Activated T-cell treated with anti-CD3 and anti-CD28 coated beads, Interleukin-2, amount 50 U/mL, for 24 hours (primary cell): Measurements from ENCODE around the gene ECD.
"Not testable (repeated sequence)": the region's sequence is repeated elsewhere in the genome, so short reads cannot be mapped to it uniquely, and the experiment has no call there.

ENCODE experiments used
- DNase-seq: peaks from one replicate; pipeline ENCODE4 v3.0.0-alpha.2; 2020
- H3K27ac Mint-ChIP-seq: 2 replicates; pipeline ENCODE4 v1.8.0; 2020; ENCODE audit warnings: mild to moderate bottlenecking, mixed read lengths
- H3K27me3 Mint-ChIP-seq: 2 replicates; pipeline ENCODE4 v1.8.0; 2020; ENCODE audit warnings: mixed read lengths
- H3K36me3 Mint-ChIP-seq: 2 replicates; pipeline ENCODE4 v1.8.0; 2020; ENCODE audit warnings: low read depth, mixed read lengths
- H3K4me1 Mint-ChIP-seq: 2 replicates; pipeline ENCODE4 v1.8.0; 2020; ENCODE audit warnings: low read depth, mixed read lengths
- H3K4me3 Mint-ChIP-seq: 2 replicates; pipeline ENCODE4 v1.8.0; 2020; ENCODE audit warnings: mild to moderate bottlenecking, moderate library complexity, mixed read lengths
- H3K9me3 Mint-ChIP-seq: 2 replicates; pipeline ENCODE4 v1.8.0; 2020; ENCODE audit warnings: mixed read lengths

Gene ECD

DNA sequence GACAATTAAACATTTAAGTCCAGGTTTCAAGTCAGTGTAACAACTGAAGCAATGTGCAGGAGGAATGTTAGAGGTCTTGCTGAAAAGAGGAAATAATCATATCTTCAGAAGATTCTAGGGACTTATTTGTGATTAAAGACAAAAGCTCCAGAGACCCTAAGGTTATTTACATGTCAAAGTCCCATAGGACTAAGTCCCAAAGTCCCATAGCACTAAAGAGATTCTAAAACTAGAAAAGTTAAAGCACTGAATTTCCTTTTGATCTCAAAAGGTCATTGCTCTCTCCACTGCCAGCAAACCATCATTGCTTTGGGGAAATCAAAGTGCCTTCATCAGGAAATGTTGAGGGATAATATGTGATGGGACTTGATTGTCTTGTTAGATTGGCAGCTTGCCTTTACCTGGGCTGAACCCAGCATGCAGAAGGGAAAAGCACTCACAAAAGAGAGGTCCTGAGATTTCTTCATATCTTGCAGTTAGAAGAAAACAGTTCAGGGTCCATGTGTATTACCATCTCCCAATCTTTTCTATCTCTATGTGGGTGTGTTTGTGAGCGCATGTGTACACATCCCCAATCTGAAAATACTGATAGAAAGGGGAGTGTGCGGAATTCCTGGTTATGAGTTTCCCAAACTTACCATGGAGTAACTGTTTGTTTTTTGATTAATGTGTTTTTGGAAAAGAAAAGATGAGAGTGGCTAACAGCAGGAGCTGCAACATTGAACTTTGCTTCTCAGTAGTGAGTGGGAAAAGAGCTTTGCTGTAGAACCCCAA is 35.7 kb downstream of the ECD start:
- Mint-ChIP-seq H3K27ac (peak overlapping the region; percentile 71), H3K36me3 (peaks cover 84% of the 10 kb centered on the region)

DNA sequence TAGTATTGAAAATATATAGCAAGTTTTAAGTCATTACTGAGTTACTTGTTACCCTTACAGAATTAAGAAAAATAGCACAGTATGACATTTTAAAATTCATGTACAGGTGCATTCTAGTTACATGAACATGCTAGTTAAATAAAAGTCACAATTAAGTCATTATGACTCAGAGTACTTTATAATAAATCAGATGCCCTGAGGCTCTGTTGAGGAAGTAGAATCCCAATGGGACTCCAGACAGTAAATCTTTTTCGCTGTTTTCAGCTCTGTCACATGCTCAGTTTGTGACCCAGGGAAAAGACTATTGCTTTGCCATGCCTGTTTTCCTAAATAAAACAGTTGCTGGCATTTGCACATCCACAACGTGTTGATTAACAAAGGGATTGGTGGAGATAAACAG is 36.5 kb downstream of the ECD start:
- H3K4me1 Mint-ChIP-seq, result peaks cover 1% of the 10 kb centered on the region
- H3K36me3 Mint-ChIP-seq, result peaks cover 87% of the 10 kb centered on the region
- no peak for DNase-seq
- no peaks in the 10 kb centered on the region for H3K9me3 Mint-ChIP-seq
- H3K27me3 Mint-ChIP-seq, result no peaks in the 10 kb centered on the region
- H3K27ac Mint-ChIP-seq, result no peak overlapping the region
- no peak overlapping the region for H3K4me3 Mint-ChIP-seq

More for the DNA sequence above, 35.7 kb downstream of the ECD start:
- no peak for DNase-seq
- H3K27me3 Mint-ChIP-seq, result no peaks in the 10 kb centered on the region
- peaks cover 1% of the 10 kb centered on the region for H3K4me1 Mint-ChIP-seq
- H3K9me3 Mint-ChIP-seq, result no peaks in the 10 kb centered on the region
- no peak overlapping the region for H3K4me3 Mint-ChIP-seq

DNA sequence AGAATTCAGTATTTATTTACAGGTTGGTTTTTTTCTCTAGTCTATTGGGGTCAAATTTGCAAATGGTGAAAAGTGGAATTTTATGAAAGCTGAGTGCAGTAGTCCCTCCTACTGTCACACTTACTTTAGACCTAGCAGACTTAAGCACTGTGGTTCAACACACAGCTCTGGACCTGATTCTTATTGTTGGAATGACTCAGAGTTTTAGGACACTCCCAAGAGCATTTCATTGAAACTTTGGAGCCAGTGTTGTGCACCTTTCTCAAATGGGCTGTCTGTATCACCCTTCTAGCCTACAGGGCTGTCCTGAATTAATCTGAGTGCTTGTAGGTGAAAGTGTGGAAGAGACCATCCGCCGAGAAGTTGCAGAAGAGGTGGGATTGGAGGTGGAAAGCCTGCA is 41.5 kb downstream of the ECD start:
- no peak for DNase-seq
- Mint-ChIP-seq H3K9me3 (no peaks in the 10 kb centered on the region), H3K27ac (no peak overlapping the region), H3K4me3 (no peak overlapping the region), H3K4me1 (no peaks in the 10 kb centered on the region), H3K36me3 (peaks cover 74% of the 10 kb centered on the region), H3K27me3 (no peaks in the 10 kb centered on the region)

DNA sequence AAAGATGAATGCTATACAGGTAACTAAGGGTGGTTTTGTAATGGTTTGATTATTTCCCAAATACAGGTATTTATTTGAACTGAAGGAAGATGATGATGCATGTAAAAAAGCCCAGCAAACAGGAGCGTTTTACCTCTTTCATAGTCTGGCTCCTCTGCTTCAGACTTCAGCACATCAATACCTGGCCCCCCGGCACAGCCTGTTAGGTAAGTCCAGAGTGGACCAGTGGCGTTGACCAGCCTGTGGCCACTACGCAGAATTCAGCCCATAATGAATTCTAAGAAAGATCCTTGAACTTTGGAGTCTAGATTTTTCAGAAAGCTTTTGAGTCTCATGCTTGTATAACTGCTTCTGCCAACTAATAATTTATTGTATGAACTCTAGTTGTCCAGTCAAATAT is 47.9 kb downstream of the ECD start:
- H3K27me3 Mint-ChIP-seq, result no peaks in the 10 kb centered on the region
- peaks cover 52% of the 10 kb centered on the region for H3K36me3 Mint-ChIP-seq

DNA sequence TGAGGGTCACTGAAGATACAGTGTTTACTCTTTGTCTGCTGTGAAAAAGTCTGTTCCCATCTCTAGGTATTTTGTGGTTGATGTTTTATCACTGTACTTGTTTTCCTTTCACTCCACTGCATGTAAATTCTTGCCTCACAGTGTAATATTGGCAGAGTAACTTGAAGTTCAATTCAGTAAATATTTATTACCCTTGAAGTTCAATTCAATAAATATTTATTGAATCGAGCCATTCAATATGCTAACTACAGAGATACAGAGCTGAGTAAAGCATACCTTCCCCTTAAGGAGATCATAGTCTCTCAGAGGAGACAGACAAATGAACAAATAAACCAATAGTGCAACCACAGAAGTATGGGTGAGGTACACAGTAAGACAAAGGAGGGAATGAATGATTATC is 48.4 kb downstream of the ECD start:
- Mint-ChIP-seq H3K9me3 (no peaks in the 10 kb centered on the region), H3K27me3 (no peaks in the 10 kb centered on the region), H3K27ac (no peak overlapping the region), H3K4me3 (no peak overlapping the region), H3K36me3 (peaks cover 52% of the 10 kb centered on the region), H3K4me1 (peaks cover 14% of the 10 kb centered on the region)
- DNase-seq, result no peak

More for the DNA sequence above, 47.9 kb downstream of the ECD start:
- Mint-ChIP-seq H3K9me3 (no peaks in the 10 kb centered on the region), H3K4me3 (no peak overlapping the region), H3K27ac (no peak overlapping the region), H3K4me1 (peaks cover 14% of the 10 kb centered on the region)
- no peak for DNase-seq

DNA sequence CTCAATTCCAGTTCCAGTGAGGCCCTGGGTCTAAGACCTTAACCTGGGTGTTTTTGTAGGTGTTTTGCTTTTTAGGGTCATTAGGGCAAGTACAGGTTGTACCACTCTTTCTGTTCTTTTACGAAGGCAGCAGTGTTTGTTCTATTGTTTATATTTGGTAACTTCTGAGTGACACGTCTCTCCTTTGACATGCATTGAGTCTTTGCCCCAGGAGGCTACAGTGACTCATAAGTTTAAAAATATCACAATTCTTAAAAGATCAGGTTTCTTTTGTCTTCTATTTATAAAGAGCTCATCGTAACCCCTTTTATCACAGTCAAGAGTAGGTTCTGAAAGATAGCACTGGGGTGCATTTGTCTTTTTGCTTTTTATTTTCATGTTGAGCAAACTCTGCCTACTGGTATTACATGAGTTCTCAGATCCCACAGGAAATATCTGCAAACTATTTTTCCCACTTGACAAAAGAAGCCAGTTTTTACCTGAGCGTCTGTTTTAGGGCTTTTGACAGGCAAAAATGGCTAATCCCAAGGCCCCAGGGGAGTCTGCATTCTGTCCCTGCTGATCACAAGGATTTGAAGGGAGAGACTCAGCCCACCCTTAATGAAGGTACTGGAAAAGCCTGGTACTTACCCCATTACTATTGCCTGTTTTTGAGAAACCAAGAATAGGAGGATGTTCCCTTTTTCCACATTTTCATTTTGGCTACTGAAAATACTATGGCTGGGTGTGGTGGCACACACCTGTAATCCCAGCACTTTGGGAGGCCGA is 49.6 kb downstream of the ECD start:
- H3K9me3 Mint-ChIP-seq, result no peaks in the 10 kb centered on the region
- no peaks in the 10 kb centered on the region for H3K27me3 Mint-ChIP-seq
- no peak for DNase-seq
- peak overlapping the region; percentile 11 for H3K27ac Mint-ChIP-seq
- H3K4me1 Mint-ChIP-seq, result peaks cover 14% of the 10 kb centered on the region
- H3K36me3 Mint-ChIP-seq, result peaks cover 42% of the 10 kb centered on the region
- no peak overlapping the region for H3K4me3 Mint-ChIP-seq

DNA sequence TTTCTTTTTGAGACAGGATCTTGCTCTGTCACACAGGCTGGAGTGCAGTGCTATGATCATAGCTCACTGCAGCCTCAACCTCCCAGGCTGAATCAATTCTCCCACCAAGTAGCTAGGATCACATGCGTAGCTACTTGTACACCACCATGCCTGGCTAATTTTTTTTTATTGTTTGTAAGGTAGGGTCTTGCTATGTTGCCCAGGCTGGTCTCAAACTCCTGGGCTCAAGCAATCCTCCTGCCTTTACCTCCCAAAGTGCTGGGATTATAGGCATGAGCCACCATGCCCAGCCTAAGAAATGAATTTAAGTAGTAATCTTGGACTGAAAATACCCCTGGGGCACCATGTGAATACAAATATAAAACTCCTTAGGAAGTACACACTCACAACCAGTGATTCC is 51.8 kb downstream of the ECD start:
- H3K27ac Mint-ChIP-seq, result no peak overlapping the region
- no peak for DNase-seq
- no peaks in the 10 kb centered on the region for H3K27me3 Mint-ChIP-seq
- H3K36me3 Mint-ChIP-seq, result peaks cover 36% of the 10 kb centered on the region
- H3K9me3 Mint-ChIP-seq, result no peaks in the 10 kb centered on the region
- H3K4me1 Mint-ChIP-seq, result peaks cover 17% of the 10 kb centered on the region
- no peak overlapping the region for H3K4me3 Mint-ChIP-seq

DNA sequence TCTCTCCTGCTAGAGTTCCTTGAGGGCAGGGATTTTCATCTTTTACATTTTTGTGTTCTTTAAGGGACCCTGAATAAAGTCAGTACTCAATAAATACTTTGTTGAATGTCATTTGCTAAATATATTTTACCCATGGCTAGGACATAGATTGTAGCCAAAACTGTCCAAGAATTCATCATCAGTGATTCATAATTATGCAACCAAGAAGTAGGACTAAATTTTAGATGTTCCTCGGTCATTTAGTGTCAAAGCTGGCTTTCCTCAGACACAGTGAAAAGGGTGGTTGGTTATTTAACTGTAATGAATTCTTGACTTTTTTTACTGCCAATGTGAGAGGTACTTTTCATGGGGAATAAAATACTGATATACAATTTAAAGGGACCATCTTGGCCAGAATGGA is 54.3 kb downstream of the ECD start:
- Mint-ChIP-seq H3K36me3 (peaks cover 45% of the 10 kb centered on the region), H3K27ac (no peak overlapping the region), H3K27me3 (no peaks in the 10 kb centered on the region), H3K4me1 (peaks cover 22% of the 10 kb centered on the region), H3K9me3 (peaks cover 8% of the 10 kb centered on the region), H3K4me3 (no peak overlapping the region)
- DNase-seq, result no peak

DNA sequence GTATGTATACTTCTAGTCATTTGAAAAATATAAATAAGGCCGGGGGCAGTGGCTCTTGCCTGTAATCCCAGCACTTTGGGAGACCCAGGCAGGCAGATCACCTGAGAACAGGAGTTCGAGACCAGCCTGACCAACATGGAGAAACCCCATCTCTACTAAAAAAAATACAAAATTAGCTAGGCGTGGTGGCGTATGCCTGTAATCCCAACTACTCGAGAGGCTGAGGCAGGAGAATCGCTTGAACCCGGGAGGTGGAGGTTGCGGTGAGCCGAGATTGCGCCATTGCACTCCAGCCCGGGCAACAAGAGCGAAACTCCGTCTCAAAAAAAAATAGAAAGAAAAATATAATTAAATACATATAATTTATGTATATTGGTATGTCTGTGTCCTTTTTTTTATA is 55.8 kb downstream of the ECD start:
- not testable (repeated sequence) for H3K9me3 Mint-ChIP-seq, H3K4me3 Mint-ChIP-seq, DNase-seq, H3K27me3 Mint-ChIP-seq
- peaks cover 48% of the 10 kb centered on the region for H3K36me3 Mint-ChIP-seq
- H3K27ac Mint-ChIP-seq, result peak overlapping the region; percentile 91
- H3K4me1 Mint-ChIP-seq, result peaks cover 15% of the 10 kb centered on the region

DNA sequence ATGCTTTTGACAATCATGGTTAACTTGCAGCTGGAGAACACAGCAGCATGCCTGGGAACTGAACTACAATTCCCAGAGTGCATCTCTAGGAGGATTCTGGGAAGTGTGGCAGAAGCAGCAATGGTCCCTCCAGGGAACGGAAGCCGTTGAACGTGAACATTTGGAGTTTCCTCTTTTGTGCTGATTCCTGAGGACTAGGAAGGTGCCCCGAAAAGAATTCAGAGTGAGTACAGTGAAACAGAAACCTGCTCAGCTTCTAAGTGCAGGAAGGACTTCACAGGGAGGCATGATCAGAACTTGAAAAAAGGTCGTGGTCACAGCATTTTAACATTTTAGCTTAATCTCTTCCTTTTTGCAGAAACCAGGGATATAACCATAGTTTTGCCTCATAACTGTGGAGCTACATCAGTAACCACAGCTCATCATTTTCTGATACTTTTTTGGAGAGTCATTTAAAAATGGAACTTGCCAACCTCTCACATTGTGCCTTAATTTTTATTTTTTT is 57.4 kb downstream of the ECD start, which contains the start of gene NUDT13:
Gene NUDT13 (plus strand): TSS at position 111 of the 505 bp plus-strand sequence. CDS start 3,911 bp downstream, outside the sequence.
- Mint-ChIP-seq H3K9me3 (peaks cover 8% of the 10 kb centered on the region), H3K27ac (peak within 1 kb of the TSS; percentile 91), H3K4me1 (peaks cover 15% of the 10 kb centered on the region), H3K27me3 (no peaks in the 10 kb centered on the region), H3K36me3 (peaks cover 54% of the 10 kb centered on the region), H3K4me3 (peak within 1 kb of the TSS; percentile 78)
- DNase-seq, result peak; percentile 42

DNA sequence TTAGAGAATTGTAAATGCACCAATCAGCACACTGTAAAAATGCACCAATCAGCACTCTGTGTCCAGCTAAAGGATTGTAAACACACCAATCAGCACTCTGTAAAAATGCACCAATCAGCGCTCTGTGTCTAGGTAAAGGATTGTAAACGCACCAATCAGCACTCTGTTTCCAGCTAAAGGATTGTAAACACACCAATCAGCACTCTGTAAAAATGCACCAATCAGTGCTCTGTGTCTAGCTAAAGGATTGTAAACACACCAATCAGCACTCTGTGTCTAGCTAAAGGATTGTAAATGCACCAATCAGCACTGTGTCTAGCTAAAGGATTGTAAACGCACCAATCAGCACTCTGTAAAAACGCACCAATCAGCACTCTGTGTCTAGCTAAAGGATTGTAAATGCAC is 58.6 kb downstream of the ECD start:
- H3K27ac Mint-ChIP-seq, H3K9me3 Mint-ChIP-seq, H3K27me3 Mint-ChIP-seq, DNase-seq, H3K4me3 Mint-ChIP-seq: not testable (repeated sequence)
- peaks cover 50% of the 10 kb centered on the region for H3K36me3 Mint-ChIP-seq
- peaks cover 15% of the 10 kb centered on the region for H3K4me1 Mint-ChIP-seq

DNA sequence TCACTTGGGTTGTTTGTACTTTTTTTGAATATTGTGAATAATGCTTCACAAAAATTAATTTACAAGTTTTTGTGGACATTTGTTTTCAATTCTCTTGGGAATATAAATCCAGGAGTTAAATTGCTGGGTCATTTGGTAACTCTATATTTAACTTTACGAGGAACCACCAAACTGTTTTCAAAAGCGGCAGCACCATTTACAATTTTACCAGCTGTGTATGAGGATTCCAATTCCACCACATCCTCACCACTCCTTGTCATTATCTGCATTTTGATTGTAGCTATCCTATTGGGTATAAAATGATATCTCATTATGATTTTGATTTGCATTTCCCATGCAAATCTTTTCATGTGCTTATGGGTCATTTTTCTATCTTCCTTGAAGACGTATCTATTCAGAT is 61.5 kb downstream of the ECD start:
- no peak overlapping the region for H3K27ac Mint-ChIP-seq
- DNase-seq, result no peak
- peaks cover 53% of the 10 kb centered on the region for H3K36me3 Mint-ChIP-seq
- peaks cover 8% of the 10 kb centered on the region for H3K9me3 Mint-ChIP-seq
- H3K27me3 Mint-ChIP-seq, result no peaks in the 10 kb centered on the region
- H3K4me3 Mint-ChIP-seq, result no peak overlapping the region
- peaks cover 12% of the 10 kb centered on the region for H3K4me1 Mint-ChIP-seq

DNA sequence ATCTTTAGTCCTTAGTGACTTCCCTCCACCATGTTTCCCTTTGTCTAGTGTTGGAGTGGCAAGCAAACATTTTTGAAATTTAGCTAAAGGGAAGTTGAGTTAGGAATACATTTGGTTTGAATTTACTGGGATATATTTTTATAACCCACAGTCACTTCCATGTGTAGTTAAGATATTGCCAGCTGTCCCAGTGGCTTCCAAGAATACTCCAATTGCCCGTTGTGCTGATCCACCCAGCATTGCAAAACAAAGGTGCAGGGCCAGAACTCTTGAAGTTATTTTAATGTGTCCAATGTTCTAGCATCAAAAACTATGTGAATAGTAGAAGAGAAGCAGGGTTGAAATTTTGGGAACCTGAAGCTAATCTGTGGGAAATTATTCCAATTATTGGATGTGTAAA is 68.7 kb downstream of the ECD start:
- H3K9me3 Mint-ChIP-seq, result no peaks in the 10 kb centered on the region
- peaks cover 22% of the 10 kb centered on the region for H3K4me1 Mint-ChIP-seq
- no peak overlapping the region for H3K27ac Mint-ChIP-seq
- H3K27me3 Mint-ChIP-seq, result no peaks in the 10 kb centered on the region
- no peak for DNase-seq
- no peak overlapping the region for H3K4me3 Mint-ChIP-seq
- H3K36me3 Mint-ChIP-seq, result peaks cover 38% of the 10 kb centered on the region

DNA sequence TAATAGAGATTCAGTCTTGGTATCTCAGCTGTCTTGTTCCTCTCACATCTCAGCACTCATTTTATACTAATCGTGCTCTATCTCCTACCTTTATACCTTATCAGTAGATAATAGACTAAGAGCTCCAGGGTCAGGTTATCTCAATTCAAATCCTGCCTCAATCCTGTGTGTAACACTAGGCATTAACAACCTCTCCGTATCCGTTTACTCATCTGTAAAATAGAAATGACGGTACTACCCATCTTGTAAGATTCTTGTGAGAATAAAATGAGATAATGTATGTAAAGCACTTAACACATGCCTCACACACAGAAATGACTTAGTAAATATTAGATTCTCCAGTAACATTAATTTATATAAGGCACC is 70.5 kb downstream of the ECD start:
- Mint-ChIP-seq H3K4me3 (peak overlapping the region; percentile 87), H3K9me3 (no peaks in the 10 kb centered on the region), H3K36me3 (peaks cover 36% of the 10 kb centered on the region), H3K4me1 (peaks cover 31% of the 10 kb centered on the region), H3K27me3 (no peaks in the 10 kb centered on the region), H3K27ac (peak overlapping the region; percentile 97)
- DNase-seq, result no peak
